IPS DF 6.9 (cell line): ENCODE measurements around the gene RING1.

Experiments
- DNase-seq: peaks from one replicate; pipeline ENCODE4 v3.0.0-alpha.2; 2013; ENCODE audit warnings: low read depth, low spot score
- H3K27ac ChIP-seq: one replicate; pipeline ENCODE4 v1.5.1; 2013; ENCODE audit warnings: low read length, control low read depth
- H3K27me3 ChIP-seq: 2 replicates; pipeline ENCODE4 v1.6.1; 2013; ENCODE audit warnings: mild to moderate bottlenecking, low read length; ENCODE audit not compliant: control insufficient read depth, insufficient read depth
- H3K36me3 ChIP-seq: 2 replicates; pipeline ENCODE4 v1.6.1; 2013; ENCODE audit warnings: low read length; ENCODE audit not compliant: control insufficient read depth, insufficient read depth
- H3K4me1 ChIP-seq: 2 replicates; pipeline ENCODE4 v1.6.1; 2013; ENCODE audit warnings: low read length; ENCODE audit not compliant: control insufficient read depth, insufficient read depth
- H3K4me3 ChIP-seq: 2 replicates; pipeline ENCODE4 v1.5.1; 2013; ENCODE audit warnings: mild to moderate bottlenecking, low read length
- H3K9me3 ChIP-seq: 2 replicates; pipeline ENCODE4 v1.6.1; 2013; ENCODE audit warnings: low read length, inconsistent platforms; ENCODE audit not compliant: control insufficient read depth, insufficient read depth
- WGBS: extraction: QIAGEN DNeasy Blood & Tissue Kit; methylation state at CpG from one replicate; pipeline ENCODE4 v1.1.7; 2013; ENCODE audit warnings: mixed read lengths, missing lambda C conversion rate; ENCODE audit not compliant: insufficient read length, insufficient coverage; 5-methylcytosine and 5-hydroxymethylcytosine counted together

Gene RING1

GRCh38 chr6:33201147-33201545 is 7.2 kb upstream of the RING1 start:
- Histone ChIP-seq H3K4me3 (peak overlapping the region; percentile 72), H3K36me3 (peaks cover 10% of the 10 kb centered on the region; the same call in 1 of the 2 replicates), H3K27me3 (peaks cover 2% of the 10 kb centered on the region; the same call in 1 of the 2 replicates), H3K4me1 (peaks cover 10% of the 10 kb centered on the region; the same call in 1 of the 2 replicates), H3K27ac (no peak overlapping the region), H3K9me3 (no peaks in the 10 kb centered on the region)
- WGBS = no CpG with 5 or more reads among the region's 14 CpGs
- no peak for DNase-seq

GRCh38 chr6:33201935-33202334 is 6.4 kb upstream of the RING1 start:
- no peak overlapping the region for H3K4me3 ChIP-seq
- no CpG with 5 or more reads among the region's 6 CpGs for whole genome bisulfite sequencing
- H3K9me3 ChIP-seq = no peaks in the 10 kb centered on the region
- H3K4me1 ChIP-seq = peaks cover 10% of the 10 kb centered on the region; the same call in 1 of the 2 replicates
- H3K27me3 ChIP-seq = peaks cover 10% of the 10 kb centered on the region; the same call in 1 of the 2 replicates
- H3K27ac ChIP-seq = no peak overlapping the region
- DNase-seq = no peak
- H3K36me3 ChIP-seq = peaks cover 10% of the 10 kb centered on the region; the same call in 1 of the 2 replicates

- peaks cover 10% of the 10 kb centered on the region; the same call in 1 of the 2 replicates for H3K36me3 ChIP-seq
- peaks cover 10% of the 10 kb centered on the region; the same call in 1 of the 2 replicates for H3K4me1 ChIP-seq
- no peaks in the 10 kb centered on the region for H3K9me3 ChIP-seq
- H3K27me3 ChIP-seq = peaks cover 10% of the 10 kb centered on the region; the same call in 1 of the 2 replicates
- WGBS = no CpG with 5 or more reads among the region's 6 CpGs
- H3K4me3 ChIP-seq = no peak overlapping the region
- no peak overlapping the region for H3K27ac ChIP-seq
- DNase-seq = no peak
These were observed 5.5 kb upstream of the RING1 start for GRCh38 chr6:33202799-33203198.

- Histone ChIP-seq H3K4me1 (peaks cover 10% of the 10 kb centered on the region; the same call in 1 of the 2 replicates), H3K27ac (no peak overlapping the region), H3K4me3 (no peak overlapping the region), H3K36me3 (peaks cover 10% of the 10 kb centered on the region; the same call in 1 of the 2 replicates), H3K9me3 (no peaks in the 10 kb centered on the region), H3K27me3 (peaks cover 10% of the 10 kb centered on the region; the same call in 1 of the 2 replicates)
- DNase-seq = no peak
- WGBS = no CpG with 5 or more reads among the region's 7 CpGs
These were observed 4.7 kb upstream of the RING1 start for GRCh38 chr6:33203443-33204164.

- WGBS = no CpG with 5 or more reads among the region's 4 CpGs
- Histone ChIP-seq H3K4me3 (no peak overlapping the region), H3K9me3 (no peaks in the 10 kb centered on the region), H3K27me3 (peaks cover 10% of the 10 kb centered on the region; the same call in 1 of the 2 replicates), H3K4me1 (peaks cover 10% of the 10 kb centered on the region; the same call in 1 of the 2 replicates), H3K27ac (no peak overlapping the region), H3K36me3 (peaks cover 10% of the 10 kb centered on the region; the same call in 1 of the 2 replicates)
- no peak for DNase-seq
These were observed 4.2 kb upstream of the RING1 start for GRCh38 chr6:33204165-33204414.

GRCh38 chr6:33204415-33205190 is 3.7 kb upstream of the RING1 start, which contains the start of gene HSD17B8:
Gene HSD17B8, plus strand, starts transcription at chr6:33204655. Its CDS starts 14 bp downstream, at chr6:33204669.
- Histone ChIP-seq H3K9me3 (no peaks in the 10 kb centered on the region), H3K36me3 (peaks cover 10% of the 10 kb centered on the region; the same call in 1 of the 2 replicates), H3K4me3 (peak within 1 kb of the TSS; percentile 48; the same call in 1 of the 2 replicates), H3K27me3 (peaks cover 10% of the 10 kb centered on the region; the same call in 1 of the 2 replicates), H3K4me1 (peaks cover 10% of the 10 kb centered on the region; the same call in 1 of the 2 replicates), H3K27ac (no peak within 1 kb of the TSS)
- WGBS = no CpG with 5 or more reads among the region's 48 CpGs
- DNase-seq = peak; percentile 88

- WGBS = no CpG with 5 or more reads among the region's 17 CpGs
- Histone ChIP-seq H3K27ac (no peak overlapping the region), H3K27me3 (peaks cover 10% of the 10 kb centered on the region; the same call in 1 of the 2 replicates), H3K36me3 (peaks cover 10% of the 10 kb centered on the region; the same call in 1 of the 2 replicates), H3K9me3 (no peaks in the 10 kb centered on the region), H3K4me1 (peaks cover 10% of the 10 kb centered on the region; the same call in 1 of the 2 replicates), H3K4me3 (peak overlapping the region; percentile 48; the same call in 1 of the 2 replicates)
- DNase-seq = no peak
These were observed 2.9 kb upstream of the RING1 start for GRCh38 chr6:33205191-33206026.

- H3K4me3 ChIP-seq = no peak overlapping the region
- no peaks in the 10 kb centered on the region for H3K9me3 ChIP-seq
- H3K36me3 ChIP-seq = peaks cover 10% of the 10 kb centered on the region; the same call in 1 of the 2 replicates
- peaks cover 10% of the 10 kb centered on the region for H3K4me1 ChIP-seq
- peaks cover 10% of the 10 kb centered on the region; the same call in 1 of the 2 replicates for H3K27me3 ChIP-seq
- H3K27ac ChIP-seq = no peak overlapping the region
- no CpG with 5 or more reads among the region's 3 CpGs for WGBS
- no peak for DNase-seq
These were observed 2.1 kb upstream of the RING1 start for GRCh38 chr6:33206027-33206863.

GRCh38 chr6:33206864-33207551 is 1.3 kb upstream of the RING1 start:
- peaks cover 12% of the 10 kb centered on the region; the same call in 1 of the 2 replicates for H3K27me3 ChIP-seq
- no peak for DNase-seq

More at GRCh38 chr6:33206864-33207551, 1.3 kb upstream of the RING1 start:
- peaks cover 10% of the 10 kb centered on the region; the same call in 1 of the 2 replicates for H3K36me3 ChIP-seq
- H3K4me1 ChIP-seq = peaks cover 6% of the 10 kb centered on the region
- no peaks in the 10 kb centered on the region for H3K9me3 ChIP-seq
- no peak overlapping the region for H3K27ac ChIP-seq
- no CpG with 5 or more reads among the region's 20 CpGs for WGBS
- H3K4me3 ChIP-seq = no peak overlapping the region
